Skeletal muscle satellite cell (primary cell): Measurements from ENCODE around the gene MYOD1.

Experiments
- H3K27me3 ChIP-seq: 2 replicates; pipeline ENCODE4 v1.7.0; 2013; ENCODE audit warnings: low read length; ENCODE audit not compliant: control insufficient read depth, insufficient read depth
- H3K36me3 ChIP-seq: 2 replicates; pipeline ENCODE4 v1.7.0; 2013; ENCODE audit warnings: mild to moderate bottlenecking, control low read depth, low read length; ENCODE audit not compliant: insufficient read depth
- H3K4me1 ChIP-seq: 2 replicates; pipeline ENCODE4 v1.7.0; 2013; ENCODE audit warnings: low read length; ENCODE audit not compliant: control insufficient read depth, insufficient read depth
- H3K4me2 ChIP-seq: 2 replicates; pipeline ENCODE4 v1.7.0; 2013; ENCODE audit warnings: mild to moderate bottlenecking, low read length
- H3K4me3 ChIP-seq: 2 replicates; pipeline ENCODE4 v1.7.0; 2013; ENCODE audit warnings: low read length
- H3K9ac ChIP-seq: 2 replicates; pipeline ENCODE4 v1.7.0; 2013; ENCODE audit warnings: mild to moderate bottlenecking, low read depth, low read length, moderate library complexity
- H3K9me3 ChIP-seq: replicated peaks from 2 replicates; pipeline ENCODE4 v1.7.0; 2013; ENCODE audit warnings: mild to moderate bottlenecking, control low read depth, low read length

Gene MYOD1

GRCh38 chr11:17769218-17769617 lies 49.8 kb downstream of the MYOD1 start:
- peaks cover 16% of the 10 kb centered on the region for H3K27me3 ChIP-seq
- H3K9ac ChIP-seq, result no peak overlapping the region
- H3K4me1 ChIP-seq, result no peaks in the 10 kb centered on the region
- H3K36me3 ChIP-seq, result no peaks in the 10 kb centered on the region
- H3K4me2 ChIP-seq, result no peak overlapping the region
- H3K9me3 ChIP-seq, result no peaks in the 10 kb centered on the region
- no peak overlapping the region for H3K4me3 ChIP-seq

- Histone ChIP-seq H3K4me2 (no peak overlapping the region), H3K27me3 (peaks cover 16% of the 10 kb centered on the region), H3K4me1 (no peaks in the 10 kb centered on the region), H3K4me3 (no peak overlapping the region), H3K9me3 (no peaks in the 10 kb centered on the region), H3K9ac (no peak overlapping the region), H3K36me3 (no peaks in the 10 kb centered on the region)
Observed at GRCh38 chr11:17770048-17770652, 50.8 kb downstream of the MYOD1 start.

- Histone ChIP-seq H3K27me3 (peaks cover 15% of the 10 kb centered on the region), H3K9me3 (no peaks in the 10 kb centered on the region)
Observed at GRCh38 chr11:17770917-17771316, 51.5 kb downstream of the MYOD1 start.

GRCh38 chr11:17771415-17771814 lies 52.0 kb downstream of the MYOD1 start:
- no peak overlapping the region for H3K4me3 ChIP-seq
- H3K36me3 ChIP-seq, result no peaks in the 10 kb centered on the region
- no peaks in the 10 kb centered on the region for H3K4me1 ChIP-seq
- H3K9me3 ChIP-seq, result no peaks in the 10 kb centered on the region
- no peak overlapping the region for H3K9ac ChIP-seq
- H3K4me2 ChIP-seq, result no peak overlapping the region
- peaks cover 11% of the 10 kb centered on the region for H3K27me3 ChIP-seq

More at GRCh38 chr11:17770917-17771316, 51.5 kb downstream of the MYOD1 start:
- Histone ChIP-seq H3K9ac (no peak overlapping the region), H3K36me3 (no peaks in the 10 kb centered on the region), H3K4me2 (no peak overlapping the region), H3K4me3 (no peak overlapping the region), H3K4me1 (no peaks in the 10 kb centered on the region)
